GM18868 (cell line): Measurements from ENCODE around the gene MYRIP.

Experiments used
- ATAC-seq: cut with Tn5 transposase; IDR thresholded peaks from one replicate; pipeline ENCODE4 v1.9.1; 2021; ENCODE audit warnings: mild to moderate bottlenecking, moderate library complexity; ENCODE audit not compliant: unreplicated experiment

The MYRIP gene

DNA sequence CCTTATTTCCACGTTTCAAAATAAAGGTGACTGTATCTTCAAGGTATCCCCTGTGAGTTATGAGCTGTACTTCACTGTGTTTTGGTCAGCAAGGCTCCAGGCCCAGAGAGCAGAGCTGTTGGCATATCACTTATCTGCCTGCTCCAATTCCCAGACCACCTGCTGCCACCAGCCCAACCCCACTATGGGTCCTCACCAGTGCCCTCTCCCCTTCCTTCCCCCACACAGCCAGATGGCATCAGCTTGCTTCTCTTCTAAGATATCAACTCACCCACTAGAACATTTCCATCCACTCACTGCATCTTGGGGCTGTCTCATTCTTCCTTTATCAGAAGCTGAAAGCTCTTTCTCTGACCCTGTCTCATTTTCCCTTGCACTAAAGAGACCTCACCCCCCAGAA, 363.2 kb downstream of the MYRIP start:
- no peak for ATAC-seq

DNA sequence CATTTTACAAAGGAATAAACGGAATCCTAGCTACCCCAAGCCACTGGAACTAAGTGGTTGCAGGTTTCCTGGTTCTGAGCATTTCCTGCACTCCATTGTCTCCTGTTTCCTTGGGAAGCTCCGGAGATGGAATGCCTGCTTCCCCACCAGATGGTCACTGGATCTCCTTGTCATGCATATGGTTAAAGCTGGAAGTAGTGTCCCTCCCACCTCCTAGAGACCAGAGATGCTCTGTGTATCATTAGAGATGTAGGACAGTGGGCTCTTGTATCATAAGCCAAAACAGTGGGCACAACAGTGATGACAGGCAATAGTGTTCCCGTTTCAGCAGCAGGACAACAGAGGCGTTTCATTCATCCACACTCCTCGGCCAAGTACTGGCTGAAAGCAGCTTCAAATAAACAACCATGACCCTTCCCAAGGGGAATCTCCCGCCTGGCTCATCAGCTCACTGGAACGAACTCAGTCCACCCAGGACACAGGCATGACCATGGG, 363.9 kb downstream of the MYRIP start:
- no peak for ATAC-seq

DNA sequence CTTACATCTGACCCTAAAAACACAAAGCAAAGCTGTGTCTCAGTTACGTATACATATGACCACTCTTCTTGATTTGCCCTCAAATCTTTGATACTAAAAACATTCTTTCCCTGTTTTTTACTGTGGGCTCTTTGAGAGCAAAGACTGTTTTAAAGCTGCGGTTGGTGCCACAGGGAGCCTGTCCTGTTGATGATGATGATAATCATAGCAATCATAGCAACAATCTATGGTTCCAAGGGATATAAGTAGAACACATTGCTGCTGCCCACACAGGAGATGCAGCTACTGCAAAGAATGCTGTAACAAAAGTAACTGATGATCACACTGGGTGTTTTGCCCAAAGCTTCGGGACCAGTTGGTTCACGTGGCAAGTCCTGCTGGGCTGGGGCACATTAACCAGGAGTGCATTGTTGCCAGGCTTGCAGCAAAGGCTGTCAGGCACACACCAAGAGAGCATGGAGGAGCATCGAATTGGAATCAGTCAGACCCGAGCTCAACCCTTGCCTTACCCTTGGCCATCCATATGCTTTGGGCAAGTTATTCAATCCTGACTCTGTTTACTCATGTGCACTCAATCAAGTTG, 368.7 kb downstream of the MYRIP start:
- ATAC-seq: no peak

DNA sequence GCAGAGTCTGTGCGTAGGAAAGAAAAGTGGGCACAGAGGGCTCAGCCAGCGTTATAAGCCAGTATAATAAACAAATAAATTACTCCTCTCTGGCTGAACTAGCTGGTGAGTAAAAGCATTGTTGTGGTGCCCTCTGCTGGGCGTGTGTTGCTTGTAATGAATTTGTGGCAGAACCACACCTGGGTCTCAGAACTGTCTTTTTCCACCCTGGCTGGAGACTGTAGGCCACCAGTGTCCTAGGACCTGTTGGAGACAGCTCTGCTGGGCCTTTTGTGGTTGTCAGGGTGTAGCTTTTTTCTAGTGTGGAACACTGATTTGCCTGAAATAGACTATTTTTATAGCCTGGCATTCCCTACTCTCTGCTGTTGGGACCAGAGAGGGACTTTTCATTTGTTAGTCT, 369.6 kb downstream of the MYRIP start:
- peak; percentile 80 for ATAC-seq

DNA sequence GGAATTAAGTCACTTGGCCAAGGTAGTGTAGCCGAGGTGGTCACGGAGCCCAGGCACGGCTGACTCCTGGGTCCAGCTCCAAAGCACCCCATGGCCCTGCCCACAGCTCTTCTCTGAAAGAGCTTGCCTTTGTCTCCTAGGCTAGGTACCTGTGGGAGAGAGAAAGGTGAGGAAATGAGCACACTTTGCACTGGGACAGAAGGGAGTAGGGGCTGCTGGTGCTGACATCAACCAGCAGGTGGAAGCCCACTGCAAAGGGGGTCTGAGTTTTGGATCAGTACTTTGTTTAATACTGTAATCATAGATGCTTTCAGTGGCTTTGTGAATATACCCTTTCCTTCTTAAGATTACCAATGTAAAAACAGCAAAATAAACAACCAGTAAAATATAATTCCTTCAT, 371.8 kb downstream of the MYRIP start:
- no peak for ATAC-seq

DNA sequence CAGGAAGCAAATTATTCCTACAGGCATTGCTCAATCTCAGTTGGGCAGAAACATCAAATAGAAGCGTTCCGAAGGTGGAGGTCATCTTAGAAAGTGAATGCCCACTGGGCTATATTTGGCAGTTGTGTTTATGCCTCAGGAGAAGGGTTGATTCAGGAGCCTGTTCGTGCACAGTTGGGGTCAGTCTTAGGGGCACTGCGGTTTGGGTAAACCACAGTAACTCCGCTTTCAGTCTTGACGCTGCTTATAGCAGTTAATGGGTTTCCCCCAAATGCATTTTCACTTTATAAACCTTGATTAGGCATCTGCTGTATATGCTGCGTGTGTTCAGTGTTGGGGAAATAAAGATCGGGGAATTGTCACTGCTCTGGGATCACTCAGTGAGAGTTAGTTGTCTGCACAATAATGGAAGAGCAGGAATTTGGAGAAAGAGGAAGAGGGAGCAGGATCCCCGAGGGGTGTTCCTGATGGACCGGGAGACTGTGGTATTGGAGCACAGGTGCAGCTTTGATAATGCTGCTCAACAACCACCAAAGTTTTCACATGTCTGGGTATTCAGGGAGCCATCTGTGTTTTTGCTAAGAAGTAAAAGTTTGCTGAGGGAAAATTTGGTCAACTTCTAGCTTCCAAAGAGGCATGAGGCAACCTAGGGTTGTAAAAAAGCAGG, 375.8 kb downstream of the MYRIP start:
- ATAC-seq: peak; percentile 61

DNA sequence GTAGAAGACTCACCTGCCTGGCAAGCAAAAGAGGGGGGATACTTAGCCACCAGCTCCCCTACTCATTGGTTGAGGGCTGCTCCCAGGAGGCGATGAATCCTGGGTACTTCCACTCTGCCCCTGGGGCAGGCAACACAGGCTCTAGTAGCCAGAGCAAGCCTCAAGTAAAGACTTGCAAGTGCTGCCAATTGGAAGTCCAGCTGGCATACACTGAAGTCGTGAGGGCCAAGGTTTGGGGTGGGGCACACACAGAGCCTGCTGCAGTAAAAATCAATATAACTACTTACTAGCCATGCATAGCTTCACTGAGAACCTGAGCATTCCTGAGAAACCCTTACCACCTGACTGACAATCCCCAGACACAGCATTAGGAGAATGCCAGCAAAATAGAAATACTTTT, 377.1 kb downstream of the MYRIP start:
- no peak for ATAC-seq

DNA sequence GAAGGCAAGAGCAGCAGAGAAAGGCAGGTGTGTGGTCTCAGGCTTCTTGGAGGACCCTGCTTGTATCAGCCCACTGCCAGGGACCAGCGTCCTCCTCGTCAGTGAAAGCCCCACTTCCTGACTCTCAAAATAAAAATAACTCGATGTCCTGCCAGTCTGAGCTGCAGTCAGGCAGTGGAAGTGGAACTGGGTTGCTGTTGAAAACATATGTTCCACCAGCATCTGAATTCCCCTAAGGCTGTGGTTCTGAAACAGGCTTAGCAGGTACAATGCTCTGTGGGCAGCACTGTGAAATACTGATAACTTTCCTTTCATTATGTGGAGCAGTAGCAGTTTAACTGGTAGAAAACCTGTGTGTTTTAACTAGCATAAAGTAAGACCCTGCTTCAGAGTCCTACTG, 378.5 kb downstream of the MYRIP start:
- peak; percentile 80 for ATAC-seq

DNA sequence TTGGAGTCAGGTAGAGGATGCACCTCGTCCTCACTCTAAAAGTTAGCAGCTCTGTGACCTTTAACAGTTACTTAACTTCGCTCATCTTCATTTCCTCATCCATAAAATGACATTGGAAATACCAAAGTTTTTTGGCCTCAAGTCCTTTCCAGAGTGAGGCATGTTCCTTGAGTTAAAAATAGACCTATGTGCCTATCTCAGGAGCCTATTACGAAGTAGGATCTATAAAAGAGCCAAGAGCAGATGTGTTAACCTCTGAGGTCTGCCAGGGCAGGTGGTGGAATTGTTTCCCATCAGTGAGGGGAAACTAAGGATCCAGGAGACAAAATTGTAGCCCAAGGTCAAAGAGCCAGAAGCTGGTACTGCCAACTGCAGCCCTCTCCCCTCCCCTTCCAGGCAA, 379.7 kb downstream of the MYRIP start:
- ATAC-seq: no peak

DNA sequence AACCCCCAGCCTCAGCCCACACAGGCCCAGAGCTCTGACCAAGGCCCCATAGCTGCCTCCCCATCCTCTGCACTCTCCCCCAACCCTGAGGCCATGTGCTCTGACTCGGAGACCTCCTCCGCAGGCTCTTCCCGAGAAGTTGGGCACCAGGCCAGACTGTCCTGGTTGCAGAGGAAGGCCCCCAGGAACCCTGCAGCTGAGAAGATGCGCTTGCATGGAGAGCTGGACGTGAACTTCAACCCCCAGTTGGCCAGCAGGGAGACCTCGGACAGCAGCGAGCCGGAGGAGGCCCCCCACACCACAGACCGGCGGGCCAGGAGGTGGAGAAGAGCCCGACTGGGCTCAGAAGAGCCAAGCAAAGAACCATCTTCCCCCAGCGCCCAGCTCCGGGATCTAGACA, 380.6 kb downstream of the MYRIP start:
- ATAC-seq: no peak

DNA sequence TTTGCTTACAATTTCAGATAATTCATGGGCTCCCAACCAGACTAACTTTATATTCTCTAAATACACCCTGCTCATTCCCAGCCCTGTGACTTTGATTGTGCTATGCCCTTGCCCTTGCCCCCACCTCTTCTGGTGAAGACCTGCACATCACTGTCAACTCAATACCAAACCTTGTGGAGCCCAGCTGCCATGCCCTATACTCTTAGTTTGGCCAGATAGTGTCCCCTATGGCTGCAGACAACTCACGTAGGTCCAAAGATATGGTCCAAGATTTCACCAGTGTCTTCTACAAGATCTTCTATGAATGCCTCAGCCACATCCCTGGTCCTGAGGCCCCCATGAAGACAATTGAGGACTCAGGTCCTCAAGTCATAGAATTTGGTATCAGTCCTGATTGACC, 381.8 kb downstream of the MYRIP start:
- no peak for ATAC-seq

DNA sequence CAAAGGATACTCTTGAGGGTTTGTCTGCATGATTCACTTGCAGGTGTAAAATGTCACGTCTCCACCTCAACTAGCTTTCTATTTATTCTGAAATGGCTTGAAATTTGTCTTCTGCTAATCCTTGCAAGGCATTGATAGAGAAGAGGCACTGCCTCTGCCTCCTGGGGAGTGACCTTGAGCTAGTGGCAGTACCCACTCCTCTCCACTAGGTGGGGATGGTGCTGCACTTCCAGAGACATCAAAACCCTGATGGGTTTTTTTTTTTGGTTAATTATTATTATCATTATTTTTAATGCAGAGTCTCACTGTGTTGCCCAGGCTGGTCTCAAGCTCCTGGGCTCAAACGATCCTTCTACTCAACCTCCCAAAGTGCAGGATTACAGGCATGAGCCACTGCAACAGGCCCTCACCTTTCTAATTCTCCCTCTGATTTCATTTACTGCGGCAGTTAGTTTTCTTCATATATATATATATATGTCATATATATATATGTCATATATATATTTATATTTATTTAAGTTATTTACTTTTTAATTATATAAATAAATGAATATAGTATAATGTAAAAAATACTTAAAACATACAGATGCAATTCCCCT, 382.5 kb downstream of the MYRIP start:
- ATAC-seq: peak; percentile 50

DNA sequence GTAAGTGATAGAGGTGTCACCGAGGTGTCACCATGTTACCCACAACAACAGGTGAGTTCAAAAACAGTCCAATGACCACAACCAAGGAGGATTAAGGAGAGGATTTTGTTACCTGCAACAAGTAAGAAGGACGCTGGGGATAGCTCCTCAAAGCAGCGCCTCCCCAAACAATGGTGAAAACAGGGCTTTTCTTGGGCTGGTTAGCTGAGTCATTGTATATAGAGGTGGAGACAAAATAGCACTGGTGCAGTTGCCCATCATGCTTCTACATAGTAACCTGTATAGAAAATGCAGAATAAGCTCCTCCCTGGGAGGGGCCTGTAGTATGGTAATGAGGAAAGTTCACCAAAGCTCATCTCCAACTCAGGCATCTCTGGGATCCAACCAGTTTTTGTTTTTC, 383.2 kb downstream of the MYRIP start:
- no peak for ATAC-seq

DNA sequence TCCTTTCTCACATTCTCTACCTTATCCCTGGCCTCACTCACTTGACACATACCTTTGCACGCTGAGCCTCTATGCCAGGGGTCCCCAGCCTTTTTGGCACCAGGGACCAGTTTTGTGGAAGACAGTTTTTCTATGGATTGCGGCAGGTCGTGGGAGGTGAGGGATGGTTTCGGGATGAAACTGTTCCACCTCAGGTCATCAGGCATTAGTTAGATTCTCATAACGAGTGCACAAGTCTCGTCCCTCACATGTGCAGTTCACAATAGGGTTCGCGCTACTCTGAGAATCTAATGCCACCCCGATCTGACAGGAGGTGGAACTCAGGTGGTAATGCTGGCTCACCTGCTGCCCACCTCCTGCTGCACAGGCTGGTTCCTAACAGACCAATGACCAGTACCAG, 387.6 kb downstream of the MYRIP start:
- no peak for ATAC-seq

DNA sequence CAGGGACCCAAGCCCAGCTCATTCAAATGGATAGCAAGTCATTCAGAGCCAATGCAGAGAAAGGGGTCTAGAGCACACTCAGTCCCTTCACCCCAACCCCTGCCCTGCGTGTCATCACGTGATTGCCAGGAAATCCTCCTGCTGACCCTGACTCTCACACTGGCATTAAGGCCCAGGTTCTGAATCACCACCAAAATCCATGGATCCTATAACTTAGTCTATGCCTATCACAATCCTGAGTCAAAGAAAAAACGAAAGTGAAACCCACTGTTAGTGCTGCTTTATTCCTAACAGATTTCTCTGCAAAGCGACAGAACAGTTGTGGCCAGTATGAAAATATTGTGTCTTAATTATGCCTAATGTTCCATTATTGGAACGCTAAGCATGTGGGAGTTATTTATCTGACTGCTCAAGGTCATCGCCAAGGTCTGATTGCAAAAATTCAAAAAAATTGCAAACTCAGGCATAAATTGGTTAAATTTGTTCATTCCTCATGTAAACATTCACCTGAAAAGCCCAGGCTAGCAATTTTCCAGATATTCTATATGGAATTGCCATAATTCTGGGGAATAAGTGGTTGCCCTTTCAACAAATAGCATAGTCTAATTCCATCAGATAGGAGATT, 391.4 kb downstream of the MYRIP start:
- no peak for ATAC-seq

DNA sequence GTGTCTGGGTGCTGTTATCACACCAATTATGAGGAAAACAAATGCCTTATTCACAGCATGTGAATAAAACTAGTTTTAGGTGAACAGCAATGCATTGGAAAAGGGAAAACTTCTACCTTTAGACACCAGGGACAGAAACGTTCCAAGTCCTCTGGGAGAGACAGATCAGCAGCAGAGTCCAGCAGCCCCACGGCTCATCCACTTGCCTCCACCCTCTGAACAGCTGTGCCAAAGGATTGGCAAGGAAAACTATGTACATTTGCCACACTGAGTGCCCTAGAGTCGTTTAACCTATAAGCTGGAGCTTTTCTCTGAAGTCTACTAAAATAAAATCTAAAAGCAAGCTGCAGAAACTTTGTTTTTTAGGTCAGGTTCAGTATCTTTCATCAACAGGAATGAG, 392.4 kb downstream of the MYRIP start:
- ATAC-seq: no peak

DNA sequence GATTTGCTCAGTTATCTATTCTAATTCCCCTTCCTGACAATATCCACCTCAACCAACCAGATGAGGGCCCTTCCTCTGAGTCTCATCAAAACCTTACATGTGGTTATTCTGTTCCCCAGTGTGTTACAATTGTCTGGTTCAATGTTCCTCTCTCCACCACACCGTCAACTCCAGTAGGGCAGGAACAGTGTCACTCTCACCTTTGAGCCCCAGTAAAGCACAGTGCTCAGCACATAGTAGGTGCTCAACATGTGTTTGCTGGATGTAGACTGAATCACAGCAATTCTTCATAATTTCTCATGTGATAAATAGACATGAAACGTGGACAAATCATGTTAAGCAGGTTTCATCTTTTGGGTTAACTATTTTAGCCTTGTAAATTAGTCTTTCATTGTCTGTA, 397.1 kb downstream of the MYRIP start:
- no peak for ATAC-seq

DNA sequence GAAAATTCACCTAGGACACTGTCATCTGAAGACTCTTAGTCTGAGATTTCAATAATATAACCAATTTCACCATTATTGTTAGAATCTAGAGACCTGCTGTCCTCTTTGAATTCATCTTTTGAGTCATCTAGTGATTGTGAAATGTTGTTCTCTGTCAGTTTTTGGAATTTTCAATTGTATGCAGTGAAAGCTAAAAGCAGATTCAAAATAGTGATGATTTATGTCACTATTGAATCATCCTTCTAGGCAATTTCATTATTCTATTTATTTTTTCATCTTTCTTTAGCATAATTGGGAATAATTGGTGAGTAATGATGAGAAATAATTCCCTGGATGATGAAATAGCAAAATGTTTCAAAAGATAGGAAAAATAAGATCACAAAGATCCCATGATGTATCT, 398.4 kb downstream of the MYRIP start:
- no peak for ATAC-seq

DNA sequence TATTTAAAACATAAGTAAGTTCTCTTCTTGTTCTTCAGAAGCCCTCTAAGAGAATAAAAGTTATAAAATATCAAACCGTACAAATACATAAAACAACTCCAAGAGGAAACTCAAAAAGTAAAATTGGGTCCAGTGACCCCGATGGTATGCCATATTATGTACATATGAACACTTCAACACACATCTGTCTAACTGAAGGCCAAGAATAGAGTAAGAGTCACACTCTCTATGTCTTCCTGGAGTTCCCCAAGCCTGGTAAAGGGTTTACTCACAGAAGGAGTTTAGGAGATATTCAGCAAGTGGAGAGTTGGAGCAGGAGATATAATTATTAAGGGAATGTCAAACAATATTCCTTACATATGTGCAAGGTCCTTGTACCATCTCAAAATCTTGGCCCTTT, 398.8 kb downstream of the MYRIP start:
- ATAC-seq: no peak

DNA sequence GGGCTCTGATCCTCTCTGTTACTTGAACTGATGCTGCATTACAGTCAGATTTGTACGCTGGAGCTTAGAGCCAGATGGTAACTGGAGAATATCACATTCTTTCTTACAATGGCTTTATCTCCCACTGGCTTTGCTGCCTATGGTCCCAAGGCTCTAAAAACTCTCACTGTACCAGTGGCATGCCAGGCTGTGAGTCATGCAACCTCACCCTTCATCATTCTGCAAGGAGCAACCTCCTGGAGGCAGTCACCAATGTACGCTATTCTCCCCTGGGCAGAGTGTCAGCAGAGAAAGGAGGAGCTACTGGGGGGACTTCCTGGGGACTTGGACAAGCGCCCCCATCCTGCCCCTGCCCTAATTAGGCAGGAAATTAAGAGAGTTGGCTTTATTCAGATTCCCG, 402.2 kb downstream of the MYRIP start:
- ATAC-seq: no peak

DNA sequence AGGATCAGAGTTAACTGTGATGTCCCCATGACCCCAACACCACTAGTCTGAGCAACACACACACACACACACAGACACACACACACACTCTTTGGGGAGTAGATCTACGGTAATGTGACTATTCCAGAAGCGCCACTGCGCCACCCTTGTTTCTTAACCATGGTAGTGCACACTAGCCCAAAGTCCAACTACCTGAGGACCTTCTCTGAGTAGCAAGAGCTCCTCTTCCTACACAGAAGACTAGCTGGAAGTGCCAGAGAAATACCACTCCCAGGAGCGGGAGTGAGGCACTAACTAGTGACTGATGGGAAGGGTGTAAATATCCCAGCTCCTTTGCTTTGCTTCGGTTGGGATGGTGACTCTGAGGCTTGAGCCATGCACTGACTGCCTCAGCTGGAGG, 404.1 kb downstream of the MYRIP start:
- ATAC-seq: no peak

DNA sequence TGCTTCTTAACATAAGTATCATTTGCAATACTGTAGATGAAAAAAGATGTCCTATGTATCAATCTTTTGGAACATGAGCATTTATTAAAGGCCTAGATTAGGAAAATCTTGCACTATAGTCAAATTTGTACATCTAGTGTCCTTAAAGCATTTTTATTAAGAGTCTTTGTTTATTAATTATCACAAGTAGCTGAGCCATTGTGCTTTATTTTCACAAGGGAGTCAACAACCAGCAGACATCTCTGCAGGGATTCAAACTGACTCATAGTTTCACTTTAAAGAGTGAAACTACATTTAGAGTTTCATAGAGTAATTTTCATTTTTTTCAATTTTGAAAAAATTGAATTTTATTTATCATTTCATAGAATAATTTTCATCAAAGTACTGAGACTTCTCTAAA, 405.6 kb downstream of the MYRIP start:
- no peak for ATAC-seq
